GM12891 (cell line): ENCODE measurements around the gene SDC3.

Experiments used
- PAX5 ChIP-seq: IDR thresholded peaks from 2 replicates; pipeline ENCODE4 v1.6.1; 2011; ENCODE audit warnings: low read length, moderate library complexity, mild to moderate bottlenecking; ENCODE audit not compliant: insufficient read depth, severe bottlenecking
- POLR2A ChIP-seq: IDR thresholded peaks from 2 replicates; pipeline ENCODE4 v1.6.1; 2011; ENCODE audit warnings: low read depth, low read length, control low read depth
- POLR2AphosphoS5 ChIP-seq: IDR thresholded peaks from 2 replicates; pipeline ENCODE4 v1.6.1; 2011; ENCODE audit warnings: low read depth, low read length, control low read depth
- SPI1 ChIP-seq: IDR thresholded peaks from 2 replicates; pipeline ENCODE4 v1.6.1; 2011; ENCODE audit warnings: low read depth, low read length, control low read depth
- TAF1 ChIP-seq: IDR thresholded peaks from 2 replicates; pipeline ENCODE4 v1.6.1; 2011; ENCODE audit warnings: low read depth, low read length, control low read depth

- TF ChIP-seq SPI1 (no peak), POLR2A (no peak), POLR2AphosphoS5 (no peak), TAF1 (no peak), PAX5 (no peak)
Measured at GRCh38 chr1:30934613-30935012, 26.1 kb upstream of the SDC3 start.
